ENCODE measurements around the gene CNBP. TPM values are rescaled to one million over a fixed set of nuclear protein-coding genes. Genes with fewer than 3 reads are reported as not detected.

The CNBP gene
- total and polyA plus RNA-seq, 2 donors (not counting 3 experiments of a cell fraction or from before 2014, with no cell fraction given) = 196 to 205 TPM

- dilution Hi-C loops (cut with MboI; ENCODE audit: extremely low pct_ligation_motif_present, low sequenced_read_pairs) = no loop called here
These were observed 56.9 kb downstream of the CNBP start for GRCh38 chr3:129126726-129127280.

GRCh38 chr3:129123314-129124060, 60.2 kb downstream of the CNBP start:
- Histone ChIP-seq H3K79me2 (ENCODE audit: control insufficient read depth, insufficient read depth, low read length) (peaks cover 14% of the 10 kb centered on the region), H3K4me1 (ENCODE audit: control insufficient read depth, extremely low read depth, insufficient read depth, low read length) (peaks cover 17% of the 10 kb centered on the region), H3K27me3 (ENCODE audit: control insufficient read depth in 2 of 2, insufficient read depth in 2 of 2, low read length in 2 of 2) (no peaks in the 10 kb centered on the region), H3K4me3 (replicated peaks in 1 of 3; ENCODE audit: insufficient read depth in 1 of 3, low read depth in 1 of 3, low read length in 3 of 3) (no peak overlapping the region), H3K4me2 (ENCODE audit: insufficient read depth, low read length) (no peak overlapping the region), H3K9me3 (replicated peaks; ENCODE audit: control insufficient read depth, insufficient read depth, low read length) (no peaks in the 10 kb centered on the region), H3K9me1 (replicated peaks; ENCODE audit: control insufficient read depth, extremely low read depth, insufficient read depth, low read length) (no peaks in the 10 kb centered on the region), H3K9ac (replicated peaks; ENCODE audit: extremely low read depth, insufficient read depth, low read length) (no peak overlapping the region), H3K27ac (ENCODE audit: insufficient read depth, low read depth, low read length) (no peak overlapping the region), H3K36me3 (ENCODE audit: control insufficient read depth in 2 of 2, extremely low read depth in 1 of 2, insufficient read depth in 2 of 2, low read length in 2 of 2) (peaks cover 3 to 4% of the 10 kb centered on the region in 2 experiments), H4K20me1 (replicated peaks; ENCODE audit: control insufficient read depth, extremely low read depth, insufficient read depth, low read length) (no peaks in the 10 kb centered on the region), H2AFZ (ENCODE audit: low read depth, low read length) (no peak overlapping the region)
- dilution Hi-C loops (cut with MboI; ENCODE audit: extremely low pct_ligation_motif_present, low sequenced_read_pairs) = loop anchor here (25.0 kb wide), 1 partner anchor 211 kb away; no protein-coding TSS in a partner anchor
- DNase-seq (ENCODE audit: low read depth, low spot score) (no peak), FAIRE-seq (no peak)
- intact Hi-C loops (cut with micrococcal nuclease) = no loop called here
- TF ChIP-seq MYC (IDR thresholded peaks at IDR 0.05; ENCODE audit: low read depth, low read length) (no peak), GATA2 (IDR thresholded peaks at IDR 0.05; ENCODE audit: insufficient read depth, insufficient read length, low read depth, low read length) (no peak), MAX (IDR thresholded peaks at IDR 0.05; ENCODE audit: insufficient read depth, insufficient read length) (no peak), POLR2A (IDR thresholded peaks at IDR 0.05; ENCODE audit: low read depth, low read length) (no peak), EZH2 (IDR thresholded peaks at IDR 0.05; ENCODE audit: borderline replicate concordance, low read depth, low read length, severe bottlenecking) (no peak), CTCF (IDR thresholded peaks at IDR 0.05; ENCODE audit: extremely low read depth in 1 of 2, insufficient read depth in 1 of 2, low read depth in 1 of 2, low read length in 2 of 2) (no peak), FOS (IDR thresholded peaks at IDR 0.05; ENCODE audit: borderline replicate concordance, insufficient read depth, low read length) (no peak)
- POLR2A ChIA-PET = no interaction called here
- CTCF ChIA-PET = interaction anchor here (0.8 to 2.8 kb wide), 6 partner anchors 11 to 153 kb away, joined by 3 to 21 read pairs (median 6); no protein-coding TSS in a partner anchor
- BruUV-seq (replicated peaks) = no TSS peak

More at GRCh38 chr3:129126726-129127280, 56.9 kb downstream of the CNBP start:
- ChIA-PET CTCF (interaction anchor here (1.0 to 1.2 kb wide), 3 partner anchors 119 to 157 kb away, joined by 3 to 4 read pairs (median 3); no protein-coding TSS in a partner anchor), POLR2A (no interaction called here)
- Histone ChIP-seq H3K4me2 (ENCODE audit: insufficient read depth, low read length) (no peak overlapping the region), H3K27ac (ENCODE audit: insufficient read depth, low read depth, low read length) (no peak overlapping the region), H3K36me3 (ENCODE audit: control insufficient read depth in 2 of 2, extremely low read depth in 1 of 2, insufficient read depth in 2 of 2, low read length in 2 of 2) (peaks cover 16 to 24% of the 10 kb centered on the region in 2 experiments), H2AFZ (ENCODE audit: low read depth, low read length) (no peak overlapping the region), H4K20me1 (replicated peaks; ENCODE audit: control insufficient read depth, extremely low read depth, insufficient read depth, low read length) (no peaks in the 10 kb centered on the region), H3K9ac (replicated peaks; ENCODE audit: extremely low read depth, insufficient read depth, low read length) (no peak overlapping the region), H3K4me3 (replicated peaks in 1 of 3; ENCODE audit: insufficient read depth in 1 of 3, low read depth in 1 of 3, low read length in 3 of 3) (no peak overlapping the region), H3K9me3 (replicated peaks; ENCODE audit: control insufficient read depth, insufficient read depth, low read length) (no peaks in the 10 kb centered on the region), H3K9me1 (replicated peaks; ENCODE audit: control insufficient read depth, extremely low read depth, insufficient read depth, low read length) (no peaks in the 10 kb centered on the region), H3K79me2 (ENCODE audit: control insufficient read depth, insufficient read depth, low read length) (no peaks in the 10 kb centered on the region), H3K27me3 (ENCODE audit: control insufficient read depth in 2 of 2, insufficient read depth in 2 of 2, low read length in 2 of 2) (no peaks in the 10 kb centered on the region), H3K4me1 (ENCODE audit: control insufficient read depth, extremely low read depth, insufficient read depth, low read length) (no peaks in the 10 kb centered on the region)
- intact Hi-C loops (cut with micrococcal nuclease) = no loop called here
- TF ChIP-seq GATA2 (IDR thresholded peaks at IDR 0.05; ENCODE audit: insufficient read depth, insufficient read length, low read depth, low read length) = no peak
- no peak for FAIRE-seq
- BruUV-seq (replicated peaks) = no TSS peak
- DNase-seq (ENCODE audit: low read depth, low spot score) = no peak

Data from endothelial cell of umbilical vein (primary cell).